ENCODE measurements around the gene CEP44. TPM values are rescaled to one million over a fixed set of nuclear protein-coding genes. Genes with fewer than 3 reads are reported as not detected.
"Not testable (repeated sequence)": the region's sequence is repeated elsewhere in the genome, so short reads cannot be mapped to it uniquely, and the experiment has no call there.

The CEP44 gene
- total RNA-seq, 1 donor = 10.9 TPM

GRCh38 chr4:174377613-174378012 is 93.9 kb downstream of the CEP44 start:
- Histone ChIP-seq H3K36me3 (ENCODE audit: insufficient read depth, low read length) (no peaks in the 10 kb centered on the region), H3K4me1 (ENCODE audit: insufficient read depth, low read length) (no peaks in the 10 kb centered on the region), H3K9me3 (ENCODE audit: low read depth, low read length) (no peaks in the 10 kb centered on the region), H3K4me2 (ENCODE audit: insufficient read depth, low read length) (no peak overlapping the region), H3K27ac (ENCODE audit: low read depth, low read length) (no peak overlapping the region), H3K4me3 (ENCODE audit: insufficient read depth, low read length) (no peak overlapping the region), H3K27me3 (ENCODE audit: insufficient read depth, low read length) (no peaks in the 10 kb centered on the region), H2AFZ (ENCODE audit: low read length) (no peak overlapping the region), H4K20me1 (ENCODE audit: insufficient read depth, low read length) (no peaks in the 10 kb centered on the region), H3K79me2 (ENCODE audit: insufficient read depth, low read length) (no peaks in the 10 kb centered on the region)
- TF ChIP-seq CTCF (IDR thresholded peaks at IDR 0.05; ENCODE audit: extremely low read depth, low read depth, low read length) = no peak
- DNase-seq (ENCODE audit: insufficient read length, low spot score, missing footprints) = no peak

GRCh38 chr4:174378951-174379350 is 95.2 kb downstream of the CEP44 start:
- Histone ChIP-seq H3K36me3 (ENCODE audit: insufficient read depth, low read length) (no peaks in the 10 kb centered on the region), H3K27me3 (ENCODE audit: insufficient read depth, low read length) (no peaks in the 10 kb centered on the region), H3K9me3 (ENCODE audit: low read depth, low read length) (no peaks in the 10 kb centered on the region), H3K4me1 (ENCODE audit: insufficient read depth, low read length) (no peaks in the 10 kb centered on the region), H3K4me2 (ENCODE audit: insufficient read depth, low read length) (no peak overlapping the region), H3K4me3 (ENCODE audit: insufficient read depth, low read length) (no peak overlapping the region), H4K20me1 (ENCODE audit: insufficient read depth, low read length) (no peaks in the 10 kb centered on the region), H3K79me2 (ENCODE audit: insufficient read depth, low read length) (no peaks in the 10 kb centered on the region), H3K27ac (ENCODE audit: low read depth, low read length) (no peak overlapping the region), H2AFZ (ENCODE audit: low read length) (no peak overlapping the region)
- no peak for TF ChIP-seq CTCF (IDR thresholded peaks at IDR 0.05; ENCODE audit: extremely low read depth, low read depth, low read length)
- no peak for DNase-seq (ENCODE audit: insufficient read length, low spot score, missing footprints)

DNA sequence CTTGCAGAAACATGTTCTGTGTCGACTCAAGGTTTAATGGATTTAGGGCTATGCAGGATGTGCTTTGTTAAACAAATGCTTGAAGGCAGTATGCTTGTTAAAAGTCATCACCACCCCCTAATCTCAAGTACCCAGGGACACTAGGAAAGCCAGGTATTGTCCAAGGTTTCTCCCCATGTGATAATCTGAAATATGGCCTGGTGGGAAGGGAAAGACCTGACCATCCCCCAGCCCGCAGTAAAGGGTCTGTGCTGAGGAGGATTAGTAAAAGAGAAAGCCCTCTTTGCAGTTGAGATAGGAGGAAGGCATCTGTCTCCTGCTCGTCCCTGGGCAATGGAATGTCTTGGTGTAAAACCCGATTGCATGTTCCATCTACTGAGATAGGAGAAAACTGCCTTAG is 96.5 kb downstream of the CEP44 start:
- not testable (repeated sequence) for H3K4me3 ChIP-seq (ENCODE audit: insufficient read depth, low read length); H4K20me1 ChIP-seq (ENCODE audit: insufficient read depth, low read length); H3K27me3 ChIP-seq (ENCODE audit: insufficient read depth, low read length); H3K36me3 ChIP-seq (ENCODE audit: insufficient read depth, low read length); H3K79me2 ChIP-seq (ENCODE audit: insufficient read depth, low read length); H3K4me1 ChIP-seq (ENCODE audit: insufficient read depth, low read length); H3K27ac ChIP-seq (ENCODE audit: low read depth, low read length); DNase-seq (ENCODE audit: insufficient read length, low spot score, missing footprints); H3K9me3 ChIP-seq (ENCODE audit: low read depth, low read length); H2AFZ ChIP-seq (ENCODE audit: low read length); H3K4me2 ChIP-seq (ENCODE audit: insufficient read depth, low read length)

DNA sequence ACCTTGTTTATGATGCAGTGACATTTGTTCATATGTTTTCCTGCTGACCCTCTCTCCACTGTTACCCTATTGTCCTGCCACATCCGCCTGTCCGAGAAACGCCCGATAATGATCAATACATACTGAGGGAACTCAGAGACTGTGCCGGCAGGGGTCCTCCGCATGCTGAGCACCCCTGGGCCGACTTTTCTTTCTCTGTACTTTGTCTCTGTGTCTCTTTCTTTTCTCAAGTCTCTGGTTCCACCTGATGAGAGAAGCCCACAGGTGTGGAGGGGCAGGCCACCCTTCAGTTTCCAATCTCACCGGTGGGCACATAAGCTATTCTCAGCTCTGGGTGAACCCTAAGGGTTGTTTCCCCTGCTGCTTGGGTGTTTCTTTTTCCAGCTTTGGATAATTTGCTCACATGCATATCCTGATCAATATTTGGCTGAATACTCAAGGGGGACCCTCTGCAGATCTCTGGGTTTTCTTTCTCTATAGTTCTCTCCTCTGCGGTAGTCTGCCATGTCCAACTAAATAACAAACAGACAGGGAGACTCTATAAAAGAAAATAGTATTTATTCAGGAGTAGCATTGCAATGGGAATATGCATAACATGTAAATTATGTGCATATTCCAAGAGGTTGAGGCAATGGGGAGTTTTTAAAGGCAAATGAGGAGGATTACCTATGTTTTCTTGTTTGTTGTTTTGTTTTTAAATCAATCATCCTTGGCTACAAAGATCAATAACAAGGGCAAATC is 97.2 kb downstream of the CEP44 start:
- Histone ChIP-seq H3K4me1 (ENCODE audit: insufficient read depth, low read length) (no peaks in the 10 kb centered on the region), H3K36me3 (ENCODE audit: insufficient read depth, low read length) (no peaks in the 10 kb centered on the region), H3K79me2 (ENCODE audit: insufficient read depth, low read length) (no peaks in the 10 kb centered on the region), H3K9me3 (ENCODE audit: low read depth, low read length) (no peaks in the 10 kb centered on the region), H4K20me1 (ENCODE audit: insufficient read depth, low read length) (no peaks in the 10 kb centered on the region), H3K27ac (ENCODE audit: low read depth, low read length) (no peak overlapping the region), H3K4me3 (ENCODE audit: insufficient read depth, low read length) (no peak overlapping the region), H3K27me3 (ENCODE audit: insufficient read depth, low read length) (no peaks in the 10 kb centered on the region), H2AFZ (ENCODE audit: low read length) (no peak overlapping the region), H3K4me2 (ENCODE audit: insufficient read depth, low read length) (no peak overlapping the region)
- no peak for DNase-seq (ENCODE audit: insufficient read length, low spot score, missing footprints)
- no peak for TF ChIP-seq CTCF (IDR thresholded peaks at IDR 0.05; ENCODE audit: extremely low read depth, low read depth, low read length)

All from osteoblast (primary cell).